Activated gamma-delta T cell treated with Interleukin-2 at 50 U/mL for 16 hours (primary cell): ENCODE data around the gene SYDE2.
A peak's percentile ranks its signal among the peaks of the same experiment; 100 is the strongest.
"Not testable (repeated sequence)": the region's sequence is repeated elsewhere in the genome, so short reads cannot be mapped to it uniquely, and the experiment has no call there.

Experiments used
- DNase-seq: peaks from one replicate; pipeline ENCODE4 v3.0.0-alpha.2; 2020

The SYDE2 gene

GRCh38 chr1:85216697-85217096, 15.9 kb upstream of the SYDE2 start:
- DNase-seq = no peak

- DNase-seq = no peak
Measured at GRCh38 chr1:85214654-85215053, 13.8 kb upstream of the SYDE2 start.

- no peak for DNase-seq
Measured at GRCh38 chr1:85208488-85208887, 7.7 kb upstream of the SYDE2 start.

- DNase-seq = no peak
Measured at GRCh38 chr1:85203573-85204171, 2.9 kb upstream of the SYDE2 start.

- DNase-seq = no peak
Measured at GRCh38 chr1:85202864-85203255, 2.0 kb upstream of the SYDE2 start.

- no peak for DNase-seq
Measured at GRCh38 chr1:85202092-85202863, 1.5 kb upstream of the SYDE2 start.

- peak; percentile 59 for DNase-seq
Measured at GRCh38 chr1:85201340-85202091, 700 bp upstream of the SYDE2 start.

- DNase-seq = peak; percentile 14
Measured at GRCh38 chr1:85199667-85200462, 951 bp downstream of the SYDE2 start.

- no peak for DNase-seq
Measured at GRCh38 chr1:85198864-85199263, 2.0 kb downstream of the SYDE2 start.

- DNase-seq = no peak
Measured at GRCh38 chr1:85196358-85196757, 4.5 kb downstream of the SYDE2 start.

- DNase-seq = no peak
Measured at GRCh38 chr1:85195703-85196102, 5.1 kb downstream of the SYDE2 start.

GRCh38 chr1:85192129-85192528, 8.7 kb downstream of the SYDE2 start:
- DNase-seq = not testable (repeated sequence)

GRCh38 chr1:85189120-85189519, 11.7 kb downstream of the SYDE2 start:
- no peak for DNase-seq

- DNase-seq = no peak
Measured at GRCh38 chr1:85188530-85188929, 12.3 kb downstream of the SYDE2 start.

GRCh38 chr1:85187021-85187420, 13.8 kb downstream of the SYDE2 start:
- DNase-seq = not testable (repeated sequence)

- no peak for DNase-seq
Measured at GRCh38 chr1:85184245-85184644, 16.6 kb downstream of the SYDE2 start.

GRCh38 chr1:85182700-85183099, 18.1 kb downstream of the SYDE2 start:
- no peak for DNase-seq

- DNase-seq = no peak
Measured at GRCh38 chr1:85180869-85181268, 19.9 kb downstream of the SYDE2 start.

- DNase-seq = no peak
Measured at GRCh38 chr1:85179522-85179921, 21.3 kb downstream of the SYDE2 start.

- no peak for DNase-seq
Measured at GRCh38 chr1:85178396-85178795, 22.4 kb downstream of the SYDE2 start.

- no peak for DNase-seq
Measured at GRCh38 chr1:85174503-85174902, 26.3 kb downstream of the SYDE2 start.

GRCh38 chr1:85172684-85173337, 28.0 kb downstream of the SYDE2 start:
- DNase-seq = no peak

GRCh38 chr1:85171721-85172120, 29.1 kb downstream of the SYDE2 start:
- no peak for DNase-seq
